ENCODE results near the gene EPGN.
A peak's percentile ranks its signal among the peaks of the same experiment; 100 is the strongest.
"Not testable (repeated sequence)": the region's sequence is repeated elsewhere in the genome, so short reads cannot be mapped to it uniquely, and the experiment has no call there.

The EPGN gene

DNA sequence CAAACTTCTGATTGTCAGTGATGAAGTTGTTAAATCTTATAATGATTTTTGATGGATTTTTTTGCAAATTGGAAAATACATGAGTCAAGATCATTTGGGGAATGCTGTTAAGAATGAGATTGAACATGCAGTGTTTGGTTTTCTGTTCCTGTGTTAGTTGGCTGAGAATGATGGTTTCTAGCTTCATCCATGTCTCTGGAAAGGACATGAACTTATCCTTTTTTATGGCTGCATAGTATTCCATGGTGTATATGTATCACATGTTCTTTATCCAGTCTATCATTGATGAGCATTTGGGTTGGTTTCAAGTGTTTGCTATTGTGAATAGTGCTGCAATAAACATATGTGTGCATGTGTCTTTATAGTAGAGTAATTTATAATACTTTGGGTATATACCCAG, 32.2 kb downstream of the EPGN start:
- not testable (repeated sequence) for DNase-seq (ENCODE audit: low spot score)

- no peak for DNase-seq (ENCODE audit: low spot score)
Observed at GRCh38 chr4:74344031-74344430, 35.8 kb downstream of the EPGN start.

GRCh38 chr4:74353858-74354257, 45.6 kb downstream of the EPGN start:
- no peak for DNase-seq (ENCODE audit: low spot score)

DNA sequence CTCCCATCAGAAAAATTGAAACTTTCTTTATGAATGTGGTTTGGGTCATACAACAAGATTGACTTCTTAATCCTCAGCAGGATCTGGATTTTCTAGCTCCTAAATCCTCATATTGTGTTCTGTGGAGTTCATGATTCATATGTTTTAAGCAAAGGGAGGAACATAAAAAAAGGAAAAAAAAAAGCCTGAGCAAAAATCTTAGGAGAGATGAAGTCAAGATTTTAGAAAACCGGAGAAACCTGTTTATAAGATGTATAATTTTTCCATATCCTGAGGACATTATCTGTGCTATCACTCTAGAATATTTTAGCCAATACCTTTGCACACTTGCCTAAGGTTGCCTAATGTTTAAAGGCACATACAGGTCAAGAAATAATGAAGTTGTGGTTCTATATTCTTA, 49.7 kb downstream of the EPGN start:
- DNase-seq (ENCODE audit: low spot score) = no peak

DNA sequence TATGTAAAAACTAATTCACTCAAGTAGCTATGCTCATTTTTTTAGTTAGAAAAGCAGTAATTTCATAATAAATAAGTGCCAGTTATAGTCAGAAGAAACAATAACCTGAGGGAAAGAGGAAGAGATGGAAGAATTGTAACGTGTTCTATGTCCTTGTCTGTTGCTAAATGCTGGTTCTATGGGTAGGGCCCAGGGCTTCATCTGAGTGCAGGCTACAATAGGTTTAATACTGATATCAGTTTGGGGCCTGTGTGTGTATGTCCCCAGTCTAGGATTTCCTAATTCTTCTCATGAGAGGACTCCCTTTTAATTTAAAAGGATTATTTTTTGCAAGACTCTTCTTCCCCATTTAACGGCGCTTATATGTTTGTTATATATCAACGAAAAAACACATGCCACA, 53.4 kb downstream of the EPGN start:
- no peak for DNase-seq (ENCODE audit: low spot score)

DNA sequence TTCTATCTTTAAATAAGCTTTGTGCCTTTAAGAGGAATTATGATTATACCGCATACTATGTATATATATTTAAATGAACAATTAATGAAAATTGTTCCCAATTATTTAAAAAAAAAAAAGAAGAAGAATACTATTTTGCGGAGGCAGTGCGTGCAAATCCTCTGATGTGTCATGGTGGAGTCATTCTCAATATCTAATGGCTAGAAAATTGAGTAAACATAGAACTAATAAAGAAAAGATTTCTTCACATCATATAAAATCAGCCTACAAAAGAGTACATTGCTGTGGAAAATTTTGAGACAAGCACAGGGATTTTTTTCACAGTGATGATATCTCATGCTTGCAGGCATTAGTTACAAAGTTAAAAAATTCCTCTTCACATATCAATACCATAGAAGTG, 54.1 kb downstream of the EPGN start:
- no peak for DNase-seq (ENCODE audit: low spot score)

- no peak for DNase-seq (ENCODE audit: low spot score)
Observed at GRCh38 chr4:74364256-74364651, 56.0 kb downstream of the EPGN start.

- peak; percentile 16 for DNase-seq (ENCODE audit: low spot score)
Observed at GRCh38 chr4:74364652-74365491, 56.6 kb downstream of the EPGN start, which contains the start of gene EREG. Gene EREG (plus strand): TSS chr4:74365145. CDS start chr4:74365309, 164 bp downstream.

DNA sequence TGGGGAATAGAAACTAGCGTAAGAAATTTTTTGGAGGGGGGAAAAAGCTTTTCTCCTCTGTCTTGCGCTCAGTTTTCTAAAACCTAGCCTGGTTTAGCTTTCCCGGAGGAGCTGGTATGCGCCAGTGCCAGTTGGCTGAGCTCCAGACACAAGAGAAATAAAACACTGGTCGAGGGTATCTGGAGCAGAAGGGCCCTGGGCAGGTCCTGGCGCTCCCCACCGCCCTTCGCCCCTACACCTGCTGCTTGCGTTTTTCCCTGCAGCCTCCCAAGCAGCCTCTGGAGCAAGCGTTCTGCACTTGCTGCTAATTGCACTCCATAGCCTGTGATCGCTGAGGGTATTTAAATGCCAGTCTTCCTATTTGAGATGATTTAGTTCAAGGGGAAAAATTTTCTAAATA, 57.5 kb downstream of the EPGN start:
- DNase-seq (ENCODE audit: low spot score) = no peak
